T-cell (primary cell): ENCODE data around the gene VPS16. TPM values are rescaled to one million over a fixed set of nuclear protein-coding genes. Genes with fewer than 3 reads are reported as not detected.
A peak's percentile ranks its signal among the peaks of the same experiment; 100 is the strongest.

Experiments used
- ATAC-seq, 4 experiments: fragments of 200-7000 bp in 3 of 4; fragments of 150-1000 bp in 1 of 4; cut with Tn5 transposase; replicated peaks in 1 of 4; 1 replicate in 3 of 4; 2 replicates in 1 of 4; pipeline ENCODE4 v1.10.0; 2021; ENCODE audit warnings: moderate library complexity in 3 of 4, mild to moderate bottlenecking in 2 of 4, moderate number of reproducible peaks in 1 of 4
- CTCF ChIA-PET, 2 donors: fragments of 300-600 bp; sonication (Branson Sonifier 250); formaldehyde crosslinking; loops; one replicate each; lab custom pipeline; 2022; ENCODE audit warnings: antibody characterized with exemption in 2 of 2; lab: Charles Lee
- POLR2A ChIA-PET, 2 donors: fragments of 300-600 bp; sonication (Branson Sonifier 250); formaldehyde crosslinking; loops; one replicate each; lab custom pipeline; 2022; ENCODE audit warnings: antibody characterized with exemption in 2 of 2; lab: Charles Lee
- DNase-seq, 35 experiments: peaks; one replicate each; pipeline versions ENCODE4 v3.0.0 to v3.0.0-alpha.2; 2013 to 2023
- H3K27ac ChIP-seq: one replicate; pipeline ENCODE4 v1.5.1; 2013; ENCODE audit warnings: low read length
- H3K27me3 ChIP-seq, 2 experiments: replicated peaks in 1 of 2; 1 replicate in 1 of 2; 2 replicates in 1 of 2; pipeline versions ENCODE4 v1.6.1 to v1.7.0; 2013; ENCODE audit warnings: low read length in 1 of 2, mixed read lengths in 1 of 2; ENCODE audit not compliant: control insufficient read depth in 2 of 2, insufficient read depth in 2 of 2; ENCODE audit errors: extremely low read depth in 1 of 2
- H3K36me3 ChIP-seq, 2 donors: 1 replicate in 1 of 2; 2 replicates in 1 of 2; pipeline versions ENCODE4 v1.6.1 to v1.7.0; 2013; ENCODE audit warnings: low read length in 1 of 2; ENCODE audit not compliant: control insufficient read depth in 2 of 2, insufficient read depth in 1 of 2; ENCODE audit errors: extremely low read depth in 1 of 2
- H3K4me1 ChIP-seq, 2 experiments: 1 replicate in 1 of 2; 2 replicates in 1 of 2; pipeline versions ENCODE4 v1.6.1 to v1.7.0; 2013; ENCODE audit warnings: low read length in 2 of 2, mixed read lengths in 1 of 2; ENCODE audit not compliant: insufficient read depth in 2 of 2, control insufficient read depth in 1 of 2; ENCODE audit errors: extremely low read depth in 1 of 2
- H3K4me3 ChIP-seq, 2 donors: 1 replicate in 1 of 2; 2 replicates in 1 of 2; pipeline versions ENCODE4 v1.5.1 to v1.7.0; 2013; ENCODE audit warnings: mild to moderate bottlenecking in 2 of 2, low read length in 1 of 2, moderate library complexity in 1 of 2; ENCODE audit not compliant: control insufficient read depth in 1 of 2; ENCODE audit errors: extremely low read depth in 1 of 2
- H3K9me3 ChIP-seq: 2 replicates; pipeline ENCODE4 v1.7.0; 2013
- H3K27ac Mint-ChIP-seq, 2 donors: one replicate each; pipeline ENCODE4 v1.8.0; 2020 to 2021; ENCODE audit warnings: mild to moderate bottlenecking in 2 of 2, mixed read lengths in 2 of 2
- H3K27me3 Mint-ChIP-seq, 2 donors: one replicate each; pipeline ENCODE4 v1.8.0; 2021 to 2022; ENCODE audit warnings: mixed read lengths in 2 of 2
- H3K36me3 Mint-ChIP-seq: one replicate; pipeline ENCODE4 v1.8.0; 2021; ENCODE audit warnings: mixed read lengths
- H3K4me1 Mint-ChIP-seq, 3 donors: one replicate each; pipeline ENCODE4 v1.8.0; 2020 to 2022; ENCODE audit warnings: mixed read lengths in 3 of 3, mild to moderate bottlenecking in 1 of 3
- H3K4me3 Mint-ChIP-seq, 3 donors: one replicate each; pipeline ENCODE4 v1.8.0; 2020 to 2022; ENCODE audit warnings: mild to moderate bottlenecking in 3 of 3, mixed read lengths in 3 of 3, moderate library complexity in 3 of 3
- H3K9me3 Mint-ChIP-seq, 3 donors: one replicate each; pipeline ENCODE4 v1.8.0; 2020 to 2022; ENCODE audit warnings: mixed read lengths in 3 of 3
- WGBS: methylation state at CpG from one replicate; pipeline ENCODE4 v1.1.5; 2013; ENCODE audit warnings: missing lambda C conversion rate; ENCODE audit not compliant: insufficient coverage; 5-methylcytosine and 5-hydroxymethylcytosine counted together
- total RNA-seq, 35 experiments: library from RNA in 6 of 35; stranded (reverse) in 6 of 35; fragments of 120-200 nt in 1 of 35; gene quantifications; one replicate each; pipeline versions ENCODE4 v1.2.1 to v1.2.4 and lab custom pipeline; 2013 to 2026

VPS16 gene
- total RNA-seq, 5 donors from 2014 or later (not counting 1 experiment from before 2014, with no cell fraction given), result 44.5 to 72.2 (median 68.2) TPM

- Histone ChIP-seq H3K36me3 (no peaks in the 10 kb centered on the region), H3K4me3 (no peak overlapping the region), H3K9me3 (no peaks in the 10 kb centered on the region), H3K27me3 (peaks cover 5 to 43% of the 10 kb centered on the region in 2 experiments), H3K27ac (no peak overlapping the region), H3K4me1 (peaks cover 8 to 28% of the 10 kb centered on the region in 2 experiments)
- ChIA-PET CTCF (interaction anchor here in 1 of 2 donors (0.6 kb wide), 1 partner anchor 296 kb away, joined by 3 read pairs; no protein-coding TSS in a partner anchor), POLR2A (no interaction called here)
- H3K4me3 Mint-ChIP-seq, result no peak overlapping the region
- DNase-seq (no peak), ATAC-seq (no peak)
- WGBS, result 84% methylated on average over 3 of the region's 7 CpGs
- H3K27ac Mint-ChIP-seq, result no peak overlapping the region
- H3K36me3 Mint-ChIP-seq, result no peaks in the 10 kb centered on the region
- H3K9me3 Mint-ChIP-seq, result peaks cover 0 to 2% (median 0%) of the 10 kb centered on the region in 3 donors
- H3K4me1 Mint-ChIP-seq, result peaks cover 17 to 18% (median 17%) of the 10 kb centered on the region in 3 donors
- peaks cover 22 to 29% of the 10 kb centered on the region in 2 donors for H3K27me3 Mint-ChIP-seq
These were observed 22.5 kb upstream of the VPS16 start for GRCh38 chr20:2817891-2818595.

- ATAC-seq (no peak), DNase-seq (no peak)
- peak overlapping the region in 1 of 3 donors; percentile 24 for H3K4me3 Mint-ChIP-seq
- H3K4me1 ChIP-seq, result peaks cover 8 to 28% of the 10 kb centered on the region in 2 experiments
- H3K27ac ChIP-seq, result no peak overlapping the region
- no peaks in the 10 kb centered on the region for H3K9me3 ChIP-seq
- 79% methylated on average over 26 of the region's 32 CpGs for WGBS
- no peaks in the 10 kb centered on the region for H3K36me3 ChIP-seq
- no peak overlapping the region for H3K27ac Mint-ChIP-seq
- no peaks in the 10 kb centered on the region for H3K36me3 Mint-ChIP-seq
- peaks cover 18 to 19% of the 10 kb centered on the region in 2 donors for H3K27me3 Mint-ChIP-seq
- POLR2A ChIA-PET, result no interaction called here
- peaks cover 5 to 37% of the 10 kb centered on the region in 2 experiments for H3K27me3 ChIP-seq
- CTCF ChIA-PET, result no interaction called here
- H3K4me3 ChIP-seq, result no peak overlapping the region
- H3K4me1 Mint-ChIP-seq, result peaks cover 17 to 18% (median 17%) of the 10 kb centered on the region in 3 donors
- H3K9me3 Mint-ChIP-seq, result no peaks in the 10 kb centered on the region
These were observed 20.3 kb upstream of the VPS16 start for GRCh38 chr20:2820084-2820895.

GRCh38 chr20:2820896-2821869, 19.4 kb upstream of the VPS16 start:
- no peaks in the 10 kb centered on the region for H3K9me3 ChIP-seq
- DNase-seq (no peak), ATAC-seq (no peak)
- POLR2A ChIA-PET, result no interaction called here
- Mint-ChIP-seq H3K4me3 (peak overlapping the region; percentile 51 to 74 (median 54)), H3K36me3 (no peaks in the 10 kb centered on the region), H3K9me3 (no peaks in the 10 kb centered on the region), H3K27me3 (peaks cover 20 to 22% of the 10 kb centered on the region in 2 donors), H3K27ac (peak overlapping the region; percentile 22 to 57), H3K4me1 (peaks cover 23 to 26% (median 23%) of the 10 kb centered on the region in 3 donors)
- H3K36me3 ChIP-seq, result no peaks in the 10 kb centered on the region
- CTCF ChIA-PET, result interaction anchor here in 1 of 2 donors (0.6 kb wide), 1 partner anchor 32 kb away, joined by 3 read pairs; no protein-coding TSS in a partner anchor
- H3K27me3 ChIP-seq, result peaks cover 5 to 31% of the 10 kb centered on the region in 2 experiments
- H3K4me3 ChIP-seq, result peak overlapping the region; percentile 2 to 47
- no peak overlapping the region for H3K27ac ChIP-seq
- peaks cover 14 to 30% of the 10 kb centered on the region in 2 experiments for H3K4me1 ChIP-seq
- 19% methylated on average over 52 of the region's 68 CpGs for WGBS

GRCh38 chr20:2822073-2822472, 18.5 kb upstream of the VPS16 start:
- H3K4me3 ChIP-seq, result no peak overlapping the region
- peaks cover 19 to 28% of the 10 kb centered on the region in 2 experiments for H3K4me1 ChIP-seq
- ChIA-PET CTCF (interaction anchor here in 1 of 2 donors (0.6 kb wide), 1 partner anchor 31 kb away, joined by 3 read pairs; no protein-coding TSS in a partner anchor), POLR2A (no interaction called here)
- DNase-seq (peak in 32 of 35 experiments; percentile 24 to 74 (median 55)), ATAC-seq (peak; percentile 71 to 96 (median 80))
- no CpG with 5 or more reads among the region's 5 CpGs for WGBS
- no peak overlapping the region for H3K27ac Mint-ChIP-seq
- no peaks in the 10 kb centered on the region for H3K9me3 ChIP-seq
- peaks cover 20 to 28% of the 10 kb centered on the region in 2 donors for H3K27me3 Mint-ChIP-seq
- H3K27me3 ChIP-seq, result peaks cover 5 to 25% of the 10 kb centered on the region in 2 experiments
- H3K36me3 Mint-ChIP-seq, result no peaks in the 10 kb centered on the region
- peaks cover 30 to 35% (median 30%) of the 10 kb centered on the region in 3 donors for H3K4me1 Mint-ChIP-seq
- H3K9me3 Mint-ChIP-seq, result no peaks in the 10 kb centered on the region
- H3K27ac ChIP-seq, result no peak overlapping the region
- no peaks in the 10 kb centered on the region for H3K36me3 ChIP-seq
- H3K4me3 Mint-ChIP-seq, result peak overlapping the region in 1 of 3 donors; percentile 74

- Histone ChIP-seq H3K27ac (no peak overlapping the region), H3K4me3 (no peak overlapping the region), H3K4me1 (peaks cover 19 to 21% of the 10 kb centered on the region in 2 experiments), H3K36me3 (no peaks in the 10 kb centered on the region), H3K9me3 (no peaks in the 10 kb centered on the region), H3K27me3 (peaks cover 2 to 9% of the 10 kb centered on the region in 2 experiments)
- peak in 2 of 4 experiments; percentile 36 to 54 for ATAC-seq
- peak in 1 of 35 experiments; percentile 43 for DNase-seq
- no peak overlapping the region for H3K27ac Mint-ChIP-seq
- H3K27me3 Mint-ChIP-seq, result peaks cover 23 to 24% of the 10 kb centered on the region in 2 donors
- peak overlapping the region; percentile 17 to 68 (median 39) for H3K4me3 Mint-ChIP-seq
- no CpG with 5 or more reads among the region's 2 CpGs for WGBS
- no peaks in the 10 kb centered on the region for H3K36me3 Mint-ChIP-seq
- POLR2A ChIA-PET, result no interaction called here
- CTCF ChIA-PET, result no interaction called here
- H3K4me1 Mint-ChIP-seq, result peaks cover 23 to 31% (median 24%) of the 10 kb centered on the region in 3 donors
- no peaks in the 10 kb centered on the region for H3K9me3 Mint-ChIP-seq
These were observed 14.8 kb upstream of the VPS16 start for GRCh38 chr20:2825761-2826160.
